NCI-H2029 (cell line): ENCODE results near the gene CENPC.
"Not testable (repeated sequence)": the region's sequence is repeated elsewhere in the genome, so short reads cannot be mapped to it uniquely, and the experiment has no call there.

Experiments used
- DNase-seq: peaks from one replicate; lab custom pipeline; 2025; lab: John Stamatoyannopoulos, UW

CENPC gene

DNA sequence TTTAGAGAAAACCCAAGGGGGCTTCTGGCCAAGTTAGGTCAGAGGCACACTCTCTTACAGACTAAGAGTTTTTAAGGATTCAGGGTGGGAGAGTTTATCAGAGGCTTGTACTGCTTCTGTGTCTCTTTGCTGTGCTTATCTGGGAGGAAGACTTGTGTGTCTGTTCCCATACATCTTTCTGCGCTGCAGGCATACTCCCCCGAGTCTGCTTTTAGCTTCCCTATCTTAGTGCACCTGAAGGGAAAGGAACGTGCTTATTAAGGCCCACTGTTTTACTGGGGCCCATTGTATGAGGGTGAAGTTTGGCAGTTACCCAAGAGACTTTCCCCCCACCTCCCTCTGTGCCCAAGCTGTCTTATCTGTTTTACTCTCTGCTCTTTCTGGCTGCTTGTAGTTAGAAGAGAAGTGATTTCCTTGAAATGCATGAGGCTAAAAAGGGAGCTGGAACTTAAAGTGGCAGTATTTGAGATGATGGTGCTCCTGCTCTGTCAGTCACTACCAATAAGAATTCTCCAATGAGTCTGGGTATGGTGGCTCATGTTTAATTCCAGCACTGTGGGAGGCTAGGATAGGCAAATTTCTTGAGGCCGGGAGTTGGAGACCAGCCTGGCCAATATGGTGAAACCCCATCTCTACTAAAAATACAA, 7.0 kb upstream of the CENPC start:
- not testable (repeated sequence) for DNase-seq

DNA sequence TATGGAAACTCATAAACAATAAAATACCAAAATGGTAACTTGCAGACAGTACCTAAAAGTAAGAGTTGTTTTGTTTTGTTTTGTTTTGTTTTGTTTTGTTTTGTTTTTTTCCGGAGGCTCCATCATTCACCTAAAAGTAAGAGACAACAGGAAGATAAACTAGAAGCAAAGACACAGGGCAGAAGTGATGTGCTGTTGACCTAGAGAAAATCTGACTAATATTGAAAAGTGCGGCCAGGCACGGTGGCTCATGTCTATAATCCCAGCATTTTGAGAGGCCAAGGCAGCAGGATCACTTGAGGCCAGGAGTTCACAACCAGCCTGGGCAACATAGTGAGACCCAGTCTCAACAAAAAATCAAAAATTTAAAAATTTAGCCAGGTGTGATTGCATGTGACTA, 5.6 kb upstream of the CENPC start:
- no peak for DNase-seq

DNA sequence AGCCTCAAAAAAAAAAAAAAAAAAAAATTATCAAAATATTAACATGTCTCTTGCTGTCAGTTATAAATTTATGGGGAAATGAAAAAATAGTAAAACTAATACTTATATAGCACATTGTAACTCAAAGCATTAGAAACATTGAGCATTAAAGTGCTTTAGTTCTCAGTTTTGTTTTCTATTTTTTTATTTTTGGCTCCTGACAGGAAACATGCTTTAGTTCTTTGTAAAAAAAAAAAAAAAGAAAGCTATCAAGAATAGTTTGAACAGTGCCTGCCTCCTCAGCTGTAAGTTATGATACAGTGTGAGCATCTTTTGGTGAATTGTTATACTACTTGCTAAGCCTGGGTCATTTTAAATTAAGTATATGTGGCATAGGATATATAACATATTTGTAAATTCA, 5.1 kb upstream of the CENPC start:
- DNase-seq = no peak

DNA sequence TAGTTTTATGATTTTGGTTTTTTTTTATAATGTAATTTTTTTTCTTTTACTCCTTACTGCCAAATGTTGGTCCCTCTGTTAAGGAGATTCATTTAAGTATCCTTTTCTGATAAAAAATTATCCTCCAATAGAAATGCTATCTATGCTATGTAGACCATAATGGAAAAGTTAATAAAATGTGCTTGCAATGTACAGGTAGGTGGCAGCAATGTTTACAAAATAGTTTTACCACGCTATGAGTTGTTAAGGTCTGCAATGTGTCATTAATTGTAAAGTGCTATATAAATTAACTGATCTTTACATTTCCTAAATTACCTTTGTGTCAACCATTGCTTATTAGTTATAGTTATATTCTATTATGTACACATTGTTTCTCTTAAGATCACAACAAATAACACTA, 3.8 kb upstream of the CENPC start:
- DNase-seq = no peak

DNA sequence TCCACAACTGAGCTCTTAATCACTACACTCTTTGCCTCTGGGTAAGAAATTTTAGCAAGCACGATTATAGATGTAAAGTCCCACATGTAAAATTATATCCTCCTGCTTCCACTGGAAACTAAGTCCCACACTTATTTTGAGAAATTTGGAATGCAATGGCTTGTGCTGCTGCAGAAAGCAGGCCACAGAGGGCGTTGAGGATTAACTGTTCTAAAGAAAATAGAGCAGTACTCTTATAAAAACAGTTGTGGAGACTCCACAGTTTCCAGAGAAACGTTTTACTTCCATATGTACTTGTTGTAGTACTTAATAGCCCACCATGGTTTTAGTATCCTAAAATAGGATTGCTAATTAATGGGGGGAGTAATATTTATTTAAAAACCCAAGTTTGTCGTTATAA, 1.7 kb upstream of the CENPC start:
- DNase-seq = no peak

DNA sequence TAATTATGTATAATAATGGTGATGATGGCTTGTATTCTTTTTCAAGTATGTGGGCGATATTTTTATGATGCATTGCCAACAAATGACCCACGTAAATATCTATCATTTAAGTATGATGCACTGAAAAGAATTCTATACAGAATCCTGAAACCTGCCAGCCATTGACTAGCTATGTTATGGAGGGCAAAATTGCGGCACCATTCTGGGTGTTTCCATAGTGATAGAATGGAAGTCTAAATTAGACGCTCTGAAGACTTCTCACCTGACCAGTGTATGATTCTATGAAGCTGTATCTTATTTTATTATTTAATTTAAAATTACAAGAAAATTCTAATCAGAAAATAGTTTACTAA, 677 bp upstream of the CENPC start:
- no peak for DNase-seq

DNA sequence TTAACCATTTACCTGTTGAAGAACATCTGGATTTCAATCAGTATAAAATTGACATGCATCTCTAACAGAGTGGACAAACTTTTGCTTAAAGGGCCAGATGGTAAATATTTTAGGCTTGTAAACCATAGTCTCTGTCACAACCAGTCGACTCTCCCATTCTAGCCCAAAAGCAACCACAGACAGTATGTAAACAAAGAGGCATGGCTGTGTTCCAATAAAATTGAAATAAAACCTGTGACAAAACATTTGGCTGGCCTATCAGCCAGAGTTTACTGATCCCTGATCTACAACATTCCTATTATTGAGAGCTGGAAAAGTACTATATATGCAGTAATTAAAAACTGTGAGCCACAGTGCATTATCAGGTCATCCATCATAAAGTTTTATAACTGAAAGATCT, 3.2 kb downstream of the CENPC start:
- DNase-seq = peak; percentile 29

DNA sequence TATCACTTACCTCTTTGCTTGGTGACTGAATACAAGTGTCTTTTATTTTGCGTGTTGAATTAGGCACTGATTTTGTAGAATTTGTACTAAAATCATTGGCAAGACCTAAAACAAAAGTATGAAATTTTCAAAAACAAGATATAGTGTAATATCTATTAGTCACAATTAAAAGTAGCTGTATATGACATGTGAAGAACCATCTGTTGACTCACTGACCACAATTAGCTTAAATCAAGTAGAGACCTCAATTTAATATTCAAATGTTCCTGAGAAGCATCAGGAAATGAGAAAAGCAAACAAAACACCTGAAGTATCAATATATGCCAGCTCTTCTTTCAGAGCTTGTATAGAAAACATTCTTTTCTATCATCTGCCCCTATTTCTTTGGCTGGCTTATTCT, 5.5 kb downstream of the CENPC start:
- DNase-seq = no peak

DNA sequence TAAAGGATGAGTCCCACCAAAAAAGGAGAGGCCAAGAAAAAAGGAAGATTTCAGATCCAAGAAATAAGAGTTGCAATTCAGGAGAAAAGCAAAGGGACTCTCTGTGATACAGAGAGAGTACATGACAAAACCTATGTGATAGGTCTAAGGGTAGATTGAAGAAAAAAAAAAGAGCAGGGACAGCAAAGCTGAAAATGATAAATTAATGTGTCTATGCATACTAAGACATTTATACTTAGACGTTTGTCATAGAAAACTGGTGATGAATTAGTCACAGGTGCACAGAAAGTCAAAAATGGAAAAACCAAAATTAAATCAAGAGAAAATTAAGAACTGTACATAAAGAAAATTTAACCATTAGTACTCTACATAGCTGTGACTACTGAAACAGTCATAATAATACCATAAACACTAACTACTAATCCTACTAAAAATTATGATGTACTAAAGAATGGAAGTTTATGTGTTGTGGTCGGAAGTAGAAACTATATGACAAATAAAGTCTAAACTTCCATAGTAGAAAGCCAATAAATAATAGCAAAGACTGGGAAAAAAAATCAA, 9.9 kb downstream of the CENPC start:
- no peak for DNase-seq

DNA sequence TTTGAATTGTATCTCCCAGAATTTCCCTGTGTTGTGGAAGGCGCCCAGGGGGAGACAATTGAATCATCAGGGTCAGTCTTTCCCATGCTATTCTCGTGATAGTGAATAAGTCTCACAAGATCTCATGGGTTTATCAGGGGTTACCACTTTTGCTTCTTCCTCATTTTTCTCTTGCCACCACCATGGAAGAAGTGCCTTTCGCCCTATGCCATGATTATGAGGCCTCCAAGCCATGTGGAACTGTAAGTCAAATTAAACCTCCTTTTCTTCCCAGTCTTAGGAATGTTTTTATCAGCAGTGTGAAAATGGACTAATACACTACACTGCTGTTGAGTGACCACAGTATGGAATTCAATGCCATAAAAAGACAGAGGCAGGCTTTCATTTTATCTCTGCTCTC, 12.2 kb downstream of the CENPC start:
- DNase-seq = no peak

DNA sequence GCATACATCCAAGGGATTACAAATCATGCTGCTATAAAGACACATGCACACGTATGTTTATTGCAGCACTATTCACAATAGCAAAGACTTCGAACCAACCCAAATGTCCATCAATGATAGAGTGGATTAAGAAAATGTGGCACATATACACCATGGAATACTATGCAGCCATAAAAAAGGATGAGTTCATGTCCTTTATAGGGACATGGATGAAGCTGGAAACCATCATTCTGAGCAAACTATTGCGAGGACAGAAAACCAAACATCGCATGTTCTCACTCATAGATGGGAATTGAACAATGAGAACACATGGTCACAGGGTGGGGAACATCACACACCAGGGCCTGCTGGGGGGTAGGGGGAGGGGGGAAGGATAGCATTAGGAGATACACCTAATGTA, 12.9 kb downstream of the CENPC start:
- not testable (repeated sequence) for DNase-seq

DNA sequence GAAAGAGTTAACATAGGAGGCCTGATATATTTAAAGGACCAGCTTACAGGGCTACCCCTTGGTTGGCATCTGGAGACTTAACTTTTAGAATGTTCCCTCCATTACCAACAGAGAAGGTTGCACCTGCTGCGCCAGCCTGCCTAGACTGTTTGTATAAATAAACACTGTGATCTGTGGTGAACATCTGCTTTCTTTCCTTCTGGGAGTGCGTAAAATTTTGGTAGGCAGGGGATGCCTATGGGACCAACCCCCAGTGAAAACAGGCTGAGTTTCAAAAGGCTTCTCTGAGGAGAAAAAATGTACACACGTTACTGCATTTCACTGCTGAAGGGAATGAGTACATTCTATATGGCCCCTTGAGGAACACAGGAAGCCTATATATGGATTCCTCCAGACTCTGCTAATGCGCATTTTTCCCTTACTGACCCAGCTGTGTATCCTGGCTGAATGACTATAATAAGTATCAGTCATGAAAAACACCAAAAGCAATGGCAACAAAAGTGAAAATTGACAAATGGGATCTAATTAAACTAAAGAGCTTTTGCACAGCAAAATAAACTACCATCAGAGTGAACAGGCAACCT, 13.8 kb downstream of the CENPC start:
- no peak for DNase-seq

DNA sequence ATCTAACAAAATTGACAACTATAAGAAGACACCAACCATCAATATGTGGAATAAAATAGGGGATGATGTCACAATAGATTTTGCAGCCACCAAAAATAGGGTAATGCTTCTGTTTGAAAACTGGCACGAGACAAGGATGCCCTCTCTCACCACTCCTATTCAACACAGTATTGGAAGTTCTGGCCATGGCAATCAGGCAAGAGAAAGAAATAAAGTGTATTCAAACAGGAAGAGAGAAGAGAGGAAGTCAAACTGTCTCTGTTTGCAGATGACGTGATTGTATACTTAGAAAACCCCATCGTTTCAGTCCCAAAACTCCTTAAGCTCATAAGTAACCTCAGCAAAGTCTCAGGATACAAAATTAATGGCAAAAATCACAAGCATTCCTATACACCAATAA, 21.2 kb downstream of the CENPC start:
- DNase-seq = not testable (repeated sequence)

DNA sequence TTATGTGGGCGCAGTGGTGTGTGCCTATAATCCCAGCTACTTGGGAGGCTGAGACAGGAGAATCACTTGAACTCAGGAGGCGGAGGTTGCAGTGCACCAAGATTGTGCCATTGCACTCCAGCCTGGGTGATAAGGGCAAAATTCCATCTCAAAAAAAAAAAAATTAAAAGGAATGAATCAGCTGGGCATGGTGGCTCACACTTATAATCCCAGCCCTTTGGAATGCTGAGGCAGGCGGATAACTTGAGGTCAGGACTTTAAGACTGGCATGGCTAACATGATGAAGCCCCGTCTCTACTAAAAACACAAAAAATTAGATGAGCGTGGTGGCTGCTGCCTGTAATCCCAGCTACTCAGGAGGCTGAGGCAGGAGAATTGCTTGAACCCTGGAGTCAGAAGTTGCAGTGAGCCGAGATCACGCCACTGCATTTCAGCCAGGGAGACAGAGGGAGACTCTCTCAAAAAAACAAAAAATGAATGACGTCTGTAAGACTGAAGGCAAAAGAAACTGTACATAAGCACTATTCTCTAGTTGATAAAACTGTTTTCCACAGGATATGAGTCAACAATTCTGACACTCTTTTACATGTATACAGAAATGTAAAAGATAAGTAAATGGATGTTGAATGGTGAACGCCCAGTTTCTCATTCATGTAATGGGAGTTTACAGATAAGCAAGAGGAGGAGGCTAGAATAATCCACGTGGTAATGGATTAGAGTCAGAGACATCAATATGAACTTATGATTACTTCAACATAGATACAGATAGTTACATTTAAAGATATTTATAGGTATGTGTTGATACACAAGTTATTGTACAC, 22.2 kb downstream of the CENPC start:
- DNase-seq = no peak

DNA sequence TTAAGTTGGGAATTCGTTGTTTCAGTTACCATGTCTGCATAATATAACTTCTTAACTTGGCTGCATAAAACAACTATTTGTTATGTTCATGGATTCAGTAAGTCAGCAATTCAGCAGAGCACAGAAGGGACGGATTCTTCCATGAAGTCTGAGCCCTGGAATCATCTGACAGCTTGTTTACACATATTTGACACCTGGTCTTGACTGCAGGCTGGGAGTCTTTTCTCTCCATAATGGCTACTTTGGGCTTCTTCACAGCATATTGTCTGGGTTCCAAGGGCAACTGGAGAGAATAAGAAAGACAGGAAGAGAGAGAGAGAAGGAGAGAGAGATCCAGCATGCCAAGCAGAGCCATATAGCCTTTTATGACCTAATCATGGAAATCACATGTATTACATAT, 23.1 kb downstream of the CENPC start:
- DNase-seq = no peak

DNA sequence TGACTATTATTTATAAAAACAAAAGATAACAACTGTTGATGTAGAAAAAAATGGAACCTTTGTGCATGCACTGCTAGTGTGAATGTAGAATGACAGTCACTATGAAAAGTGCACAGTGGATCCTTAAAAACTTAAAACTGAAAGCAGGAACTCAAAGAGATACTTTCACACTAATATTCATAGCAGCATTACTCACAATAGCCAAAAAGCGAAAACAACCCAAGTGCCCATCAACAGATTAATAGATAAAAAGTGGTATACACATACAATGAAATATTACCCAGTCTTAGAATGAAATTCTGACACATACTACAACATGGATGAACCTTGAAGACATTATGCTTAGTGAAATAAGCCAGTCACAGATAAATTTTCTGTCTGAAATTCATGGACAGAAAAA, 23.8 kb downstream of the CENPC start:
- DNase-seq = no peak

DNA sequence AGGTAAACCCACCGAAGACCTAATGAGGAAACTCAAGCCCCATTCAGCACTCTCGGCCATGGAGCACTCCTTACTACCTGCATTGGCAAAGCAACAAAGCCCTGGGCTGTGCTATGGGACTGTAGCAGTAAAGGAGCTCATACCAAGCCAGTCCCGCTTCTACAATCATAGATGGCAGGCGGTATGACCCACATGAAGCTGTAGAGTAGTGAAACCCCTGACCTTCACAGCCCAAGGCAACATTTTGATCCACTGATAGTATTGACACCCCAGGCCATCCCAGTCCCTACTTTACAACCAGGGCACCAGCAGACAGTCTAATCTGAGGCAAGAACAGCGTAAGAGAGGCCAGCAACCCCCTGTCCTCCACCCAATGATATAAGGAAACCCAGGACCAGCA, 25.2 kb downstream of the CENPC start:
- no peak for DNase-seq

DNA sequence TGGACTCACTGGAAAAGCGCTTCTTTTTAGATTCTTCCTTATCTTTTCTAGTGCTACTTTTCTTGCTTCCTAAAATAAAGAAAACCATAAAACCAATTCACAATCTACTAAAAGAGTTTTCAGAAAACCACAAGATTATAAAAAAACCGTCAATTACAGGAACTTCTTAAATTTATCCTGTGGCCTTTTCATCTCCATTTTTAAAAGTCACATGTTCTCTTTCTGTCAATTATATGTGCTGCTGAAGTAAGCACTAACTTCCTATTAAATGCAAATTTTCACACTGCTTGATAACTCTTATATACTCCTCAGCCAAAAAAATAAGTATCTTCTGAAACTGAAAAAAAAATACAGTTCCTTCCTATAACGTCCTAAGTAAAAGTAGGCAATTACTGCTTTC, 32.8 kb downstream of the CENPC start:
- DNase-seq = no peak

DNA sequence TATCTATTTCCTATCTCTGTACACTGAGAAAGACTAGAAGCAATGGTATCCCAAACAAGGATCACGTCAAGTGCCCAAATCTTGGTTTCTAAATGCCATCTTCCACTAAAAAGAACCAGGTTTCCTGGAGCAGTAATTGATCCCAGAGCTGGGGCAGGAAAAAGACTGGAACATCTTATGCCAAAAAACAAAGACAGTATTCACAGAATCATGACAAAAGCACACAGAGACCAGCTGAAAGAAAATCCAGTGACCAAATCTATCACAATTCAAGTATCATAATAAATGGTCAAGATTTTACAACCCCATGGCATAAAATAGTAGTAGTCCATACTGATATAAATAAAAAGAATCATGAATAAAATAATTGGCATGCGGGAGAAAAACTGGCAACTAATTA, 44.9 kb downstream of the CENPC start:
- no peak for DNase-seq

DNA sequence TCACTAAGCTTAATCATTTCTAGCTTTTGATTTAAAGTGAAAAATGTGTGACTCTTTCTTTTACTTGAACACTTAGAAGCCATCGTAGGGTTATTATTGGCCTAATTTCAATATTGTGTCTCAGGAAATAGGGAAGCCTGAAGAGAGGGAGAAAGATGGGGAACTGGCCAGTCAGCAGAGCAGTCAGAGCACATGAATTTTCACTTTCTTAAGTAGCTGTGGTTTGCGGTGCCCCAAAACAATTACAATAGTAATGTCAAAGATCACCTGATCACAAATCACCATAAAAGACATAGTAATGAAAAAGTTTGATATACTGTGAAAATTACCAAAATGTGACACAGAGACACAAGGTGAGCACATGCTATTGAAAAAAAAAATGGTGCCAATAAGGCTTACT, 45.5 kb downstream of the CENPC start:
- DNase-seq = no peak

DNA sequence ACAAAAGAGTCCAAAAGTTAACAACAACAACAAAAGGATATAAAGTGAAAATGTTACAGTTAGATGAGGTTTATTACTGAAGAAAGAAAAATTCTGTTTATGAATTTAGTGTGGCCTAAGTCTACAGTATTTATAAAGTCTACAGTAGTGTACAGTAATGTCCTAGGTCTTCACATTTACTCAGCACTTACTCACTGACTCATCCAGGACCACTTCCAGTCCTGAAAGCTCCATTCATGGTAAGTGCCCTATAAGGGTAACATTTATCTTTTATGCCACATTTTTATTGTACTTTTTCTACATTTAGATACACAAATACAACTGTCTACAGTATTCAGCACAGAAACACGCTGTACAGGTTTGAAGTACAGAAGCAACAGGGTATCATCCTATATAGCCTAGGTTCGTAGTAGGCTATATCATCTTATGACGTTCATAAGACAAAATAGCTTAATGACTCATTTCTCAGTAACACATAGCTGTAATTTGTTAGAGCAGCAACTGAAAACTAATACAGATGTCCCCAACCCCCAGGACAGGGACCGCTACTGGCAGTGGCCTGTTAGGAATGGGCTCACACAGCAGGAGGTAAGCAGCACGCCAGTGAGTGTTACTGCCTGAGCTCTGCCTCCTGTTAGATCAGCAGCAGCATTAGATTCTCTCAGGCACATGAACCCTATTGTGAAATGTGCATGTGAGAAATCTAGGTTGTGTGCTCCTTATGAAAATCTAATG, 61.3 kb downstream of the CENPC start:
- DNase-seq = no peak

DNA sequence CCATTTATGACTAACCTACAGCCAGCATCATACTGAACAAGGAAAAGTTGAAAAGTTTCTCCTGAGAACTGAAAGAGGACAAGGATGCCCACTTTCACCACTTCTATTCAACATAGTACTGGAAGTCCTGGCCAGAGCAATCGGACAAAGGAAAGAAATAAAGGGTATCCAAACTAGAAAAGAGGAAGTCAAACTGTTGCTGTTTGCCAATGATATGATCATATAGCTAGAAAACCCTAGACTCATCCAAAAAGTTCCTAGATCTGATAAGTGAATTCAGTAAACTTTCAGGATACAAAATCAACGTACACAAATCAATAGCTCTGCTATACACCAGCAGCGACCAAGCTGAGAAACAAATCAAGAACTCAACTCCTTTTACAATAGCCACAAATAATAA, 64.5 kb downstream of the CENPC start:
- DNase-seq = no peak

DNA sequence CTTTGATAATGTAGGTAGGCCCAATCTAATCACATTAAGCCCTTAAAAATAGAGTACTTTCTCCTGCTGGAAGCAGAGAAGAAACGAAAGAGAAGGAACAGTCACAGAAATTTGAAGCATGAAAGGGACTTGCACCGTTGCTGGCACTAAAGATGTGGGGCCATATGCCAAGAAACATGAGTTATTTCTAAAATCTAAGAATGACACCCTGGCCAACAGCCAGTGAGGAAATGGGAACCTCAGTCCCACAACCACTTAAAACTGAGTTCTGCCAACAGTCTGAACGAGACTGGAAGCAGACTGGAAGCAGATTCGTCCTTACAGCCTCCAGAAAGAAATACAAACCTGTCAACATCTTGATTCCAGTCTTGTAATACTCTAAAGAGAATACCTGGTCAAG, 70.1 kb downstream of the CENPC start:
- peak; percentile 6 for DNase-seq
